LoVo (cell line): ENCODE results near the gene CFAP45.
A peak's percentile ranks its signal among the peaks of the same experiment; 100 is the strongest.

Experiments
- DNase-seq: peaks from one replicate; pipeline ENCODE4 v3.0.0-alpha.2; 2016; ENCODE audit warnings: low spot score

CFAP45 gene

DNA sequence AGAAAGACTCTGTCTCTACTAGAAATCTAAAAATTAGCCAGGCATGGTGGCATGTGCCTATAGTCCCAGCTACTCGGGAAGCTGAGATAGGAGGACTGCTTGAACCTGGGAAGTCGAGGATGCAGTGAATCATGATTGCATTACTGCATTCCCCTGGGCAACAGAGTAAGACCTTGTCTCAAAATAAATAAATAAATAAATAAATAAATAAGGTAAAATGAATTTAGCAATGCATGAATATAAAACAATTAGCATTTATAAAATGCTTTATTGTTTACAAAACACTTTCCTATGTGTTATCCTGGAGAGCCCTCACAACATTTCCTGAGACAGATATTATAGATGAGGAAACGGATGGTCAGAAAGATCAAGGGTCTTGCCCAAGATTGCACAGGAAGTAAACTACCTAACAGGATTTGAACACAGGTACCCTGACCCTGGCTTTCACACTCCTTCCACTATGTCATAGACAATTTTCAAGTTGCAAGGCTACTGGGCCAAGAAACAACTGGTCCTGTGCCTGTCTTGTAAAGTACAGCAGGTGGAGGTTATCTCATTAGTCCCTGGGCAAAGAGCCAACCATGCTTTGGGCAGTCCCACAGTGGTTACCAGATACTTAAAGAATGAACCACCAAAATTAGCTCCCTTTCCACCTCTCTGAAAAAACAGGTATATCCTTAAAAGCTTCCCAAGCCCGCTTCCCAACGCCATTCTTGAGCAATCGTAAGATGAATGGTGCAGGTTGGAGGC lies 22.1 kb downstream of the CFAP45 start:
- DNase-seq: no peak

DNA sequence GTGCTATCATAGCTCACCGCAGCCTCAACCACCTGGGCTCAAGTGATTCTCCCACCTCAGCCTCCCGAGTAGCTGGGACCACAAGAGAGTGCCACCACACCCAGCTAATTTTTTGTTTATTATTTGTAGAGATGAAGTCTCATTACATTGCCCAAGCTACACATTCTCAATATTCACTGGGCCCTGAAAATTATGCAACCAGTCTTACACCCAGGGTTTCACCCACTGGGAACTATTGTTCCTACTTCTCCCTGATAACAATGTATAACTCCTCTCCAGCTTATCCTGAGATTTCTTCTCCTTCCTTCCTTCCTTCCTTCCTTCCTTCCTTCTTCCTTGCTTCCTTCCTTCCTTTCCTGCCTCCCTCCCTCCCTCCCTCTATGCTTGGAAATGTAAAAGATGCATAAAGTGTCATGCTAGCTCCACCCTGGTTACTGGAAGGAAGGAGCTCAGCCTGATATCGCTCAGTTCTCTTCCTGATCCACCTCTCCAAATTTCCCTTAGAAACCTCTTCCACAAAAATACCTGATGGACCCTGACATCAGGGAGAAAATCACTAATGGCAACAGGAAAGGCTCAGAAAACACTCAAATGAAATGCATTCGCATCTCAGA lies 26.3 kb downstream of the CFAP45 start:
- no peak for DNase-seq

DNA sequence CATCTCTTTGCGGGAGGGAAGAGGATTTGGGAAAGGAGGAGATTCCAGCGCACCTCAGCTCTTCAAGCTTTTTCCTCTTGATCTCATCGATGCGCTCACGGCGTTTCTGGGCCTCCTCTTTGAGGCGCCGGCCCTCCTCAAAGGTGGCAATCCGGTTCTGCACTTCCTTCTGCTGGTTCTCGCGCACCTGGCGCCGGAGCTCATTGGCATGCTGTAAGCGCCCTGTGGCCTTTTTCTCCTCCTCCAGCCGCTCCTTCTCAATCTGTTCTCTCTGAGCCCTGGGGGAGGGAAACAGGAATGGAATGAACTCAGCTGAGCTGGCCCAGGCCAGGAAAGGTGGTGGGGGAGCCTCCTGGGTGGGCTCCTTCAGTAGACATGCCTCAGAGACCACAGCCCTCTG lies 27.1 kb downstream of the CFAP45 start:
- no peak for DNase-seq

DNA sequence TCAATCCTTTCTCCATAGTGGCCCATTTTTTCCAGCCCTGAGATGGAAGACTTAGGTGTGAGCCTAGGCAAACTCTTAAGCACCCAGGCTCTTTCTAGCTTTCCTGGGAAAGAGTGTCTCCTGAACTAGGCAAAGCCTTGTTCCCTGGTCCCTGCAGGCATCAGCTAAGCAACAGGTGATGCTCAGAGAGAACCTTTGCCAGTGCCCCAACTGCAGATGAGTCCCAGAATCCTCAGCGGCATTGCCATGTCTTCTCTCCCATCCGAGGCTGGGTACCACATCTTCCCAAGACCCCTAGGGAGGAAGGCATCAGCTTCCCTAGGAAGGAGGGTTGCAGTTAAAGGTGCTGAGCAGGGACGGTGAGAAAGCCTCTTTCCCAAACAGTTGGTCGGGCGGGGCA lies 29.3 kb downstream of the CFAP45 start:
- no peak for DNase-seq

DNA sequence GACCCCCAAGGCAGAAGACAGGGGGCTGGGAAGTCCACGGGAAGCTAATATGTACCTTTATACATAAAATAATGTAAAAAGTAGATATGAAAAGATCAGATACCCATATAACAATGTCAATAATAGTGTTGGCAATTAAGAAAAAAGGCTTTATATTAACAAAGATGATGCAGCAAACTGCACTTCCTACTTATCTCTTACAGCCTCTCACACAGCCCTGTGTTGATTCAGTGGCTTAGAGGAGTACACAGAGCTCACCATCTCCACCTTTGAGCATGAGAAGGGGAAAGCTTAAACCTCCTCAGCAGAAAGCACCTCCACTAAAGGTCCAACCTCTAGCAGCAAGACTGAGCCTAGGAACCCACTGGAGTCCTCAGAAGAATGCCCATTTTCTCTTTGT lies 30.4 kb downstream of the CFAP45 start:
- no peak for DNase-seq

DNA sequence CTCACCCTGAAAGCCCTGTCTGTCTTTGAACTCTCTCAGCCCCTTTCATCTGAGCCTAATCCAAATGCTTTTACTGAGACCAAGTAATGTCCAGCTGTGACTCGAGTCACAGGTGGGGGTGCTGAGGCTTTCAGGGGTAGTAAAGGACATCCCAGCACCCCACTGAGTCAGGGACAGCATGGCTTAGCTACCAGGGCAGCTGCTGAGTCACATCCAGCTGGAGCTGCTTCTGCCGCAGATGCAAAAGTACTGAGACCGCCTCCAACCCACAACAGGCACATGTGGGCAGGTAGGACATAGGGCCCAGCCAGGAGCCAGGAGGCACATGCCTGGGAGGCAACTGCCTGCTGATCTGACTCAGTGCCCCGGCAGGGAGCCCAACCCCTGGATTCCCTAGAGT lies 30.8 kb downstream of the CFAP45 start:
- DNase-seq: peak; percentile 41

DNA sequence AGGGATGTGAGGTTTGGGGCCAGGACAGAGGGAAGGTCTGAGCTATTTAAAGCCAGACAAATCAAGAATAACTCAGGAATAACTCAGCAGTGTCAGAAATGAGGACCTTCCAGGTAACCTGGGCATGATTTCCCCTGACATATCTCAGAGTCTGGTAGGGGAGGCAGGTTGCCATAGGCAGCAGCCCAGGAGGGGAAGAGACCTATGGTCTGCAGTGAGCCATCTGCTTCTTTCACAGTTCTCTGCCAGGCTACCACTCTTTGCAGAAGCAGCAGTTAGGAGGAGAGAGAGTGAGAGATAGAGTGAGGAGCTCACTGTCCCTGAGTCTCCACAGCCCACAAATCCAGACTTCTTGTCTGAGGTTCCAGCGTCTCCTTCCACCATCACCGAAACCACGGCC lies 31.2 kb downstream of the CFAP45 start:
- no peak for DNase-seq

DNA sequence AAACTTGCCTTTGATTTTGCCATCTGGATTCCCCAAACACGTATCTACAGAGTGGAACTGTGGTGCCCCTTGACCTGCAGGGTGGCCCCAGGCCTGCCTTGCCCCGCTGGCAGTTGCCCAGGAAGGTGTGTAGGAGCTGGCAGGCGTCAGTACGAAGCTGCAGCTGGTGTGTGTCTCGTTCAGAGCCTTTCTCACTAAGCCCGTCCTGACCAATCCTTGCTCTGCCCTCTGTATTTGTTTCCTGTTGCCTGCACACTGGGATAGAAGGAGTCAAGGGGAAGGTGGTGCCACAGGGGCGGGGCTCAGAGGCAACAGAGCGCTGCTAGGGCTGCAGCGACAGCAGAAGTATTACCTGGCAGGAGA lies 32.3 kb downstream of the CFAP45 start:
- DNase-seq: peak; percentile 33

DNA sequence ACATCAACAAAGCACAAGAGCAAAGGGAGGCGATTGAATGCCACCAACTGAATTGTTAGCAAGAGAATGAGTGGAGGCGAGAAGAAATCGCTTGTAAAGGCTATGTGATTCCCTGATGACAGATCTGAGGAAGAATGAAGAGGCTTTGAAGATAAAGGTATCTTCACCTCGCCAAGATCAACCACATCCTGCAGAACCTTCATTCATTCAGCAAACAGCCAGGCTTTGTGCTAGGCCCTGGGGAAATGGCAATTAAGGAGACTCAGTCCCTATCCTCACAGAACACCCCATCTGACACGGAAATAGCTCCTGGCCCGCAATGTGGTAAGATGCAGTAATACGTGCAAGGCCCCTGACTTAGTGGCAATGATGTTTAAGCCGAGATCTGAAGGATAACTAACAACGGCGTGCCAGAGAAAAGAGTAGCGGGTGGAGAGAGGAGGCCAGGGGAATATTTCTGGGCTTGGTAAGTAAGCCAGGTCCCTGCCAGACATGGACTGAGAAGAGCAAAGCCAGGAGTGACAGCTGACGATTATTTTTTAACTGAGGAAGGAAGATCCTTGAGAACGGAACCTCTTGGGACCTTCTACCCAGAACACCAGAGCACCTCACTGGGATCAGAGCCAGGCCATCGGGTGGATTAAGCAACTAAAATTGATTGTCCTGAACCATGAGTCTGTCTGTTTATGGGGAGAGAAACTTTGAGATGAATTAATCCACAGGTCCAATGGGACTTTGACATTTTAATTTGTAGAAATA lies 32.9 kb downstream of the CFAP45 start:
- DNase-seq: no peak

DNA sequence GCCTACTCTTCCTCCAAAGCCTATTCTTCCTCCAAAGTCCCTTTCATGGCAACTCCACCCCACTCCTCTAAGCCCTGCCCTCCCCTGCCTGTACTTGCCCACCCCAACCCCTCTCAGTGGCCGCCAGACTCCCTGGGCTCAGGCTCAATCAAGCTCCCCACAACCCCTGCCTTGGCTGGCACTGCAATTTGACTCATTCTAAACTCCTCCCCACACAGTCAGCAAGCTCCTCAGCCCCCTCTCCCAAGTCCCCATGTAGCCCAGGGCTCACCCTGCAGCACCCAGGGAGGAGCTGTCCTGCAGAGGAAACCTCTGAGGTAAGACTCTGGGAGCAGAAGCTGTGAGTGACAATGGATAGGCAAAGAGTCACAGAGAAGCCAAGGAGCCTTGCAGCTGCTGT lies 33.9 kb downstream of the CFAP45 start:
- no peak for DNase-seq

DNA sequence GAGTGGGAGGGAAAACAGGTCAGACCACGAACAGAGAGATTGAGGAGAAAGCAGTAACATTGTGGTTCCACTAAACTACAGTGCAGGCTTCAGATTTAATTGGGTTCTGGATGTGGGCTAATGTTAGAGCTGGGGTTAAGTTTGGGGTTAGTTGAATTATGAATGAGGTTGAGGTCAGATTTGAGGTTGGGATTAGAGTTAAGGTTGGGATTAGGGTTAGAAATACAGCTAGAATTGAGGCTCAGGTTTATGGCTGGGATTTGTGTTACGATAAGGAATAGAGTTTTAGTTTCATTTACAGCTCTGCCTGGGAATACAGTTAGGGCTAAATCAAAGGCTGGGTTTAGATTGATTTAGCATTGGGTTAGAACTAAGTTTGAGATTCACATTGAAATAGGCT lies 35.7 kb downstream of the CFAP45 start:
- DNase-seq: no peak

DNA sequence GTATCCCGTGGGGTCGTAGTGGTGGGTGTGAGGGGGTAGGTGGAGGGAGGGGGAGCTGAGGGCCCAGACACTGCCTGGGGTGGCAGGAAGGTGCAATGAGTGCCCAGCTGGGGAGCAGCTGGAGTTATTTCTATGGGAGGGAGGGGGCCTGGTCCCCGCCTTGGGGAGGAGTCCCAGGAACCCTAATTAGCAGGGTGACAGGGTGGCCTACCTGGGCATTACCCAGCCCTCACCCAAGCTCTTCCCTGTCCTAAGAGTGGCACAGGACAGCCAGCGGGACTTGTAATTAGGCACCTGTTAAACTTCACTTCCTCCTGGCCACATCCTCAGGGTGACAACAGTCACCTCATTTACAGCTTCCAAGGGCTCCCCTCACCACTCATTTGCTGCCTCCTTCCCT lies 37.4 kb downstream of the CFAP45 start, which contains the start of gene VSIG8:
TSS of gene VSIG8 (minus strand) at position 101 of the 400 bp plus-strand sequence. CDS start 136 bp downstream, outside the sequence.
- DNase-seq: no peak

DNA sequence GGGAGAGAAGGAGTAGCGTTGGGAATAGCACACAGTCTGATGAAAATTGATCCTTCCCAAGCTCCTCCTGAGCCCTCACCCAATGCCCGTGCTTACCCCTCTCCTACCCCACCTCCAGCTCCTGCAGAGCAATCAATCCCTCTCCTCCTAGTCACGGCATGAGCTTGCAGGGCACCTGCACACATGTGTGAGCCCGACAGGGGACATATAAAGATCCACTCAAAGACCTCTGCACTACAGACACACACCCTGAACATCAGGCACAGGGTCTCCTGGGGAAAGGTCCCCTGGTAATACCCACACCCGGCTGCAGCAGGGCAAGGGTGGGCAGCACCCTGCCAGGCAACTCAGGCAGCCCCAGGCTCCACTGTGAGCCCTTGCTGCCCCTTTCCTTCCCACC lies 37.9 kb downstream of the CFAP45 start:
- no peak for DNase-seq

DNA sequence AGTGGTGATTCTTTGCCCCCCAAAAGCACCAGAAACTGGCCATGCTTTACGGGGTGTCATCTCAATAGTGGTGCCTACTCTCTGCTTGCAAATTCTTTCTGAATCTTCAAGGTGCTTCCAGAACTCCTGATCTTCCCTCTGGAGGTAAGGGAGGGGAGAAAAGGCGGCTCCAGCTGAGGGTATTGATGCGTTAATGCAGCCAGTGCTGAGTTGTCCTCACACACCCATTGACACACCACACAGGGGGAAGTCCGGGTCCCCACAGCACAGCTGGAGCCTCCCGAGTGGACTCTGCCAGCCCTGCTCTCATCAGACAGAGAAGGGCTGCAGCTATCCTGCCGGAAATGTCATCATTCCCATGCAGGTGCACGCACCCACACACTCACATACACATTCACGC lies 38.7 kb downstream of the CFAP45 start:
- DNase-seq: no peak

DNA sequence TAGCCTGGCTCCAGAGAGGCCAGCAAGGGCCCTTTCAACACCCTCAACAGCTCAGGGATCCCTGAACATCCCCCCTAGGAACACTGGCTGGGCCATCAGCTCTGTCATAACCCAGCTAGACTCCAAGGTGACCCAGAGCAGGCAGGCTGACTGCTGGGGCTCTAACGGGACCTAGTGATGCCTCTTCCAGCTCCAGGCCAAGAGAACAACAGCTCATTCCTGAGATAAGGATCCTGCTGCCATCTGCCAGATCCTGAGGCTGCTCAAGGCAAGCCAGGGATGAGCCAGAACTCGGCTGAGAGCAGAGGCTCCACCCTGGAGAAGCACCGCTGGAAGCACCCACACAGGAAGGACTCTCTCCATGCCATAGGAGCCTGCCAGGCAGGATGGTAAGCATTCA lies 39.5 kb downstream of the CFAP45 start:
- DNase-seq: no peak

DNA sequence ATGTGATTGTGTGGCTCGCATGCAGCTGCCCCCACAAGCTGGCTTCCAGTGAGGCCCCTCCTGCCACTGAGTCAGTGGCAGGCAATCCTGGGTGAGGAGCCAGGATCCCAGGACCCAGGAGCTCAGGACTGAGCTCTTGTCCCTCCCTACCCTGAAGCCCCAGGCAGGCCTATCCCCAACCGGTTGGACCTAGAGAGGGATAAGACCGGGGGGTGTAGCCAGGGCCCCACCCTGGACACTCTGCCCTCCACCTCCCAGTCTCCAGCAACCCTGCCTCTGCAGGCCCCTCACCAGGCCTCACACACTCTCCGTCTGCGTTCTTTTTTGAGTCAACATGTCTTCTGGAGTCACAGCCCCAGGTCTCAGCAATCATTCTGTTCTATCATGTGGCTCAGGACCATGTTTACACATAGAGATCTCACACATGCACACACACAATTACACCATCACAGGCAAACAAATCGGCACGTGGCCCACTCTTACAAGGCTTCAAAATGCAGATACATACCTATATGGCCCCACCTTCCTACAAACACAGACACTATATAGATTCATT lies 40.1 kb downstream of the CFAP45 start:
- no peak for DNase-seq

DNA sequence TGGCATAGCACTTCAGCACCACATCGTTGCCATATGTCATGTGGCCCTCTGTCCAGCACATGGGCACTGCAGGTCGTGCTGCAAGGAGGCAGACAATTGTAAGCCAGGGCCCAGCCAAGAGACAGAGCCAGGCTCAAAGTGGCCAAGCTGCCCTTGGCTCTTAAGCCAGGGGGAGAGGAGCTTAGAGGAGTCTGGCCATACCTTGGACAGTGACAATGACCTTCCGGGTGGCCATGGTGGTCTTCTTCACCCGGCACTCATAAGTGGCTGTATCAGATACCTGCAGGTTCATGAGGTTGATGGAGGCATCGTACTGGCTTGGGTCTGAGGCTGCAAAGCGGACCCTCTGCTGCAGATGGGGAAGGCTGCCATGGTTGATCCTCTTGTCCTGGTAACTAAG lies 42.1 kb downstream of the CFAP45 start:
- no peak for DNase-seq

DNA sequence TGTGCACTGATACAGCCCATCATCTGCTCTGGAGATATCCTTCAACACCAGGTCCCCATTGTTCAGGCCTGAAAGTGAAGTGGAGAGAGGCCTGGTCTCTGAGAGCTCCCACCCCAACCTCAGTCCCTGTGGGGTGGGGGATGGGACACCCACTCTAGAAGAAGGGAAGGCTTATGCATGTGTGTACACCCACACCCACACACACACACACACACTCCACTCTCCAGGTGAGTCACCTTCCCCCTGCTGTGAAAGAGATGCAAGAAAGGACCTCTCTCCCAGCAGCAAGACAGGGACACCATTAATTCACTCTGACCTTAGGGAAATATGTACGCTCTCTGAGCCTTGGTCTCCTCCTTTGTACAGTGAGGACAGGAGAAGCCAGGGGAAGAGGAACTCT lies 43.4 kb downstream of the CFAP45 start:
- DNase-seq: no peak

DNA sequence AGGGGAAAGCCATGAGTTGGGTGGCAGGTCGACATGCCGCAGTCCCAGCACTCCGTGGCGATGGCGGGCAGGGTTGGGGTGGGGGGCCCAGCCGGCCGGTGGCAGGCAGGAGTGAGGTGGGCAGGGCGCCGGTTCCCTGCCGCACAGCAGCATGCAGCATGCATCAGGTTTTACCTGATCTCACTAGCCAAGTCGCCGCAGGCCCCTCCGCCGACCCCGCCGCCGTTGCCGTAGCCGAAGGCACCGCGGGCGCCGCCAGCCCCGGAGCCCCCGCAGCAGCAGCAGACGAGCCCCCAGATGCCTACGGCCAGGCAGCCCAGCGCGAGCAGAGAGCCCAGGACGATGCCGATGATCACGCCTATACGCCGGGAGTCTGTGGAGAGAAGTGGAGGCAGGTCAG lies 44.3 kb downstream of the CFAP45 start:
- DNase-seq: no peak

DNA sequence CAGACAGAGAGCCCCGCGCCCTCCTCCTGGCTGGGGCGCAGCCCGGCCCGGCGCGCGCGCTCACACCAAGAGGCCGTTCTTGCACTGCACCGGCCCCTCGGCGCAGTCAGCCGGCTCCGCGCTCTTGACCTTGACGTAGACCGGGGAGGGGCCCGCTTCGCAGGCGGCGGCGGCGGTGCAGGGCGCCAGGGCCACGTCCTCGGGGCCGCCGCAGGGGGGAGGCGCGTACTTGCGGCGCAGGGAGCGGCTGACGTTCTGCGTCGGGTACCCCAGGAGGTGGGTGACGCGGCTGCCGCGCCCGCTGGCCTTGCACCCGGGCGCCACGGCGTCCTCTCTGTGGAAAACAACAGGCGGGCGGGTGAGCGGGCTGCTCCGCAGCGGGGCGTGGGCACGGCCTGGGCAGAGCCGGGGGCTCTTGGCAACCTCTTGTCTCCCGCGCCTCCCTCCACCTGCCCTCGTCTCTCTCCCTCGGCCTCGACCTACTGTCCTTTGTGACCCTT lies 45.2 kb downstream of the CFAP45 start:
- peak; percentile 92 for DNase-seq

DNA sequence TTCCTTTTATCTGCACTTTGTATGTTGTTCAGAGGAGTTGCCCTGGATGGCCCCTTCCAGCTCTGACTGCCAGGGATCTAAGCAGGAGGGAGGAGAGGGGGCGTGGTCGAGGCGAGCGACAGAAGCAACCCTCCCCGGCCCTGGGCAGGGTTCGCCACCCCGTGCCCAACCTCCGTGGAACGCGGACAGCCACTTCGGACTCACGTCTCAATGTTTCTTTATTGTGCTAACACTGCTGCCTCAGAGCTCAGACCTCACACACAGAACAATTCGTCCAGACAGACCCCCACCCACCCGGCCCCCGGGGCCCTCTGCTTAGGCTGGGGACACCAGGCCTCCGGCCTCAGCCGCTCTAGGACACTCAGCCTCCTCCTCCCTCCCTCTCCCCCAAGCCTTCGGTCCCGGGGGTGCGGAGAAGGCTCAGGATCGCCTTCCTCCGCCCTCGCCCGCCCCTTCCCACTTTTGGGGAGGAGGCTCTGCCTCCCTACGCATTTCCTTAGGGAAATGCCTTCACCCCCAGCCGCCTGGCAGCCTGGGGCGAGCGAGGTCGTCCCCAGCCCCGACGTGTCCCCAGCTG lies 45.8 kb downstream of the CFAP45 start:
- peak; percentile 61 for DNase-seq

DNA sequence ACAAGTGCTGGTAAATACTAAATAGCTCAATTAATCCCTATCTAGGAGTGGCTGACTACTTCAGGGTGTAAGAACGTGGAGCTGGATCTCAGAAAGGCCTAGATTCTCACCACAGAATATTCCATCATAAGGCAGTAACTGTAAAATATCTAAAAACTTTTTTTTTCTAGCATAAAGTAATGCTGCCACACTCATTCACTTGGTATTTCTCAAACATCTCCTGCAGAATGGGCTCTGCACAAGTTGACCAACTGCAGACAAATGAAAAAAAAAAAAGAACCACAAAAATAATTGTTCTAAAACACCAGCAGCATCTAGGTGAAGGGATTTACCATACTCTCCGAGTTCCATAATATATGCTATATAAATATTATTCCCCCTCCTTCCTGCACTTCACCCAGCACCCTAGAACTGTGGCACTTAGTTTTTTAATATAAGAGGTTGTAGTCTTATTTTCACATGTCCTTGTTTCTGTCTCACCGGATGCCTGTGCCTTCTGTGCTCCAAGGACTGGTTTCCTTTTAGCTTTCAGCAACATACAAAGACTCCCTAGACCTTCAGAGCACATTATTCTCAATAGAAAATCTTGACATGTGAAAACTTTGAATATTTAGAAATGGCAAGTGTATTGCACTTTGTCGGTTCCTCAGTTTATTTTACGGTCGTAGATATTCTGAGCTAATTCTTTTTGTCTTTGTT lies 46.4 kb downstream of the CFAP45 start:
- no peak for DNase-seq
